ENCODE measurements around the gene PLEKHF1.

PLEKHF1 gene

DNA sequence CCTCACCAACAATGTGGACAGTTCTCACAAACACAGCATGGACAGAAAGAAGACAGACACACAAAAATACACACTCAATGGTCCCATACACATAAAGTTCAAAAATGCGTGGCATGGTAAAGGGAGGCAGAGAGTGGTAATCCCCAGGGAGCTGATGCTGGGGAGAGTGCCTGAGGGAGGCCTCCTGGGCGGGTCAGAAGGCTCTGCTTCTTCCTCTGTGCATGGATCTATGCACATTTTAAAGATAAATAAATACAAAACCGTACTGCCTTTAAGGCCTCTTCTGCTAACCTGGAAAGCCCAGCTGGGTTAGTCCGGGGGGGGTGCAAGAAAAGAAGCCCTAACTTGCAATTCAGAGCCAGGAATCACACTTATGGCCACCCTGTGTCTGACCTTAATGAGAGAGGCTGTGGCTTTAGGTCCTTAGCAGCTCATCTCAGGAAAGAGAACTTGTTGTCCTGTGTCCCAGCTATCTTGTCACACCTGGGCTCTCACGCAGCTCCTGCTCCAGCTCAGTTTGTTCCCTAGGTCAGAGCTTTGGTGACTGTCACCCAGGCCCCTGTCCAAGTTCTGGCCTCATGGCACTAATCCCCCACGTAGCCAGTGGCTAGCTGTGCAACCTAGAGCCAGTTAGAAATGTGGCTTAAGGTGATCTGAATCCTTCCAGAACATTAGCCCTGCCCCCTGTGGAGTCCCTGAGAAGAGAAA, 30.7 kb upstream of the PLEKHF1 start:
- DNase-seq (ENCODE audit: low spot score): no peak

DNA sequence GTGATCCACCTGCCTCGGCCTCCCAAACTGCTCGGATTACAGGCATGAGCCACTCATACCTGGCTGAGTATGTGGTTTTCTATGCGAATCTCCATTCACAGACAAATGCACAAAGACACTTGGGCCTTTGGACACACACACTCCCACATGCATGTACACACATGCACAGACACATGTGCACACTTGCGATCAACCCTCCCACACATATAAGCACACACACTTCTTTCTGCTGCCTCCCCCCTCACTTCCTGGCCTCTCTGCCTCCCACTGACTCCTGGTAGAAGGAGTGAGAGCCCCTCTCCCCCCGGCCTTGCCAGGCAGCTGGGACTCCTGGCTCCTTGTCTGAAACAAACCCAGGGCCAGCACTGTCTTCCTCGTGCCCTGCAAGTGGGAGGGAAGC, 29.3 kb upstream of the PLEKHF1 start:
- no peak for DNase-seq (ENCODE audit: low spot score)

DNA sequence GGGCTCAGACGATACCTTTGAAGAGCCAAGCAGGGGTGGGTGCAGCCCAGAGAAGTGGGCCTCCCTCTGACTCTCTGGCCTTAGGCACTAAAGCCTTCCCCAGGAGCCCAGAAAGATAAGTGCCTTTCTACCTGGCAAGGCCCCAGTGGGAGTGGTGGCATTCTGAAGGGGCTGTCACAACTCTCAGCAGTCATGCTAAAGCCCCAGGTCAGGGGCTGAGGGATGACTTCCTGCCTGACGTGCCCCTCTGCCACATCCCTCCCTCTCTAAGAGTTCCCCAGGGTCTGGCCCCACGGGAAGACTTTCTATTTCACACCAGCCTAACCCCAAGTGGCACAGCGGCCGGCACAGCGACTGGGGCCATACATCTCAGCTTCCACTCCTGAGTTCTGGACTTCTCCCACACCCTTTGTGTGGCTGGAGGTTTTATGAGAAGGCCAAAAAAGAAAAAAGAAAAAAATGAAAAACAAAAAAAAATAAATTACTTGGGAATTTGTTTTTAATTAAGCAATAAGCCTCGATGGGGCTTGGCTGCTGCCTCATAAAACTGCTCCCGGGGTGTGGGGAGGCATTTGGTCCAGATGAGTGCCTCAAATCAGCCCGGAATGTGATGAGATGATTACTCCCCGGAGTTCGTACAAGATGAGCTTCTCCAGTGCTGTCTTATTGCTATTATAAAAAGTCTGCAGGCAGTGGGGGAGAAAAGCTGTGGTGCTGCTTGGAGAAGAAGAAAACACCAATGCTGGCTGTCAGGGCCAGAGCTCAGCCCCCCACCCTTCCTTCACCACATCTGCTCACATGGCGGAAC, 28.5 kb upstream of the PLEKHF1 start:
- DNase-seq (ENCODE audit: low spot score): no peak

DNA sequence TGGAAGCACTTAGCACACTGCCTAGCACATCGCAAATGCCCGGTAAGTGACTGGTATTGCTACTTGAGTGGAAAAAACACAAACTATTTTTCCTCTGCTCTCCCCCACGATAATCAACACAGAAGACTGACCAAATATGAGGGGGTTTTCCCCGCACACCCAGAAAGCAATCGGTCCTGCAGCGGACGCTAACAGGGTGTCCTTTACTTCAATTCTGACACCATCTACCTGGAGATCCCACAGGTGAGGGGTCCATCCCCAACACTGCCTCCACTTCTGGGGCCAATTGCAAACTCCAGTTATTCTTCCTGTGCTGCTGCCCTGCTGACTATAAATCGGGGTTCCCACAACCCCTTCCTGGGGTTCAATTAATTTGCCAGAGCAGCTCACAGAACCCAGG, 26.2 kb upstream of the PLEKHF1 start:
- DNase-seq (ENCODE audit: low spot score): no peak

DNA sequence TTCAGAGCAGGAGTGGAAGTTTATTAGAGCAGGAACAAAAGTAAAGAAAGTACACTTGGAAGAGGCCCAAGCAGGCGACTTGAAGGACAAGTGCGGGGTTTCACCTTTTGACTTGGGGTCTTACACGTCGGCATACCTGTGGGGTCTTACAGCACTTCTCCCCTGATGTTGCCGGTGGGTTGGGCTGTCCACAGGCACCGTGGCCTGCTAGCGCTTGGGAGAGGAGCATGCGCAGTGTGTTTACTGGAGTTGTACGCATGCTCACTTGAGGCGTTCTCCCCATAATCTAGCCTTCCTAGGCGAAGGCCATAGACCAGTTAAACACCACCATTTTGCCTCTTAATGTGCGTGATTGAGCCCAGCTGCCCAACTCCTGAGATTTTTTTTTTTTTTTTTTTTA, 25.0 kb upstream of the PLEKHF1 start:
- DNase-seq (ENCODE audit: low spot score): no peak

DNA sequence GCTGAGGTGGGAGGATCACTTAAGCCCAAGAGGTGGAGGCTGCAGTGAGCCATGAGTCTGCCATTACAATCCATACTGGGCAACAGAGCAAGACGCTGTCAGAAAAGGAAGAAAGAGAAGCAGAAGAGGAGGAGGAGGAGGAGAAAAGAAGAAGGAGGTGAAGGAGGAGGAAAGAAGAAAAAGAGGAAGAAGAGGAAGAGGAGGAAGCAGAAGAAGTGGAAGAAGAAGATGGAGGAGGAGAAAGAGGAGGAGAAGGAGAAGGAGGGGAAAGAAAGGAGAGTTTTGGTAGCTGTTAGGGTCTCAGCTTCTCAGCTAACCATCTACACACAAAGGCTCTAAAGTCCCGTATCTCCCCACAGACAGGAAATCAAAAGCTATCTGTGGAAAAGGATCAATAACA, 23.7 kb upstream of the PLEKHF1 start:
- no peak for DNase-seq (ENCODE audit: low spot score)

DNA sequence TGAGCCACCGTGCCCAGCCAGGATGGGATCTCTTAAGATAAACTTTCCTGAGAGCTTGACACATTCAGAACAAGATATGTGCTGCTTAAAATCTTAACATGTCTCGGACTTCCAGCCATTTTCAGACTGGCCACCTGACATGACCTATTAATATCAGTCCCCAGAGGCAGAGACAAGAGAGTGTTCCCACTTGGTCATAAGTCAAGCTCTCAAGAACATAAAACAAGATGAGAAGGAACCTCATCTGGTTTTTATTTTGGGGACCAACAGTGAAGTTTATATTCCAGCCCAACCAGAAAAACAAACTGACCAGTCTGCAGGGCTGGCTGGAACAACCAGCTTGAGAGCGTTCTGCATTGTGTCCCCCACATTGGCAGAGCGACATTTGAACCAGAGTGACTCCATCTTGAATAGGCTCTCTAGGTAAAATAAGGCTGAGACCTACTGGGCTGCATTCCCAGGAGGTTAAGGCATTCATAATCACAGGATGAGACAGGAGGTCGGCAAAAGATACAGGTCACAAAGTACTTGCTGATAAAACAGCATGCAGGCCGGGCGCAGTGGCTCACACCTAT, 21.8 kb upstream of the PLEKHF1 start:
- DNase-seq (ENCODE audit: low spot score): no peak

DNA sequence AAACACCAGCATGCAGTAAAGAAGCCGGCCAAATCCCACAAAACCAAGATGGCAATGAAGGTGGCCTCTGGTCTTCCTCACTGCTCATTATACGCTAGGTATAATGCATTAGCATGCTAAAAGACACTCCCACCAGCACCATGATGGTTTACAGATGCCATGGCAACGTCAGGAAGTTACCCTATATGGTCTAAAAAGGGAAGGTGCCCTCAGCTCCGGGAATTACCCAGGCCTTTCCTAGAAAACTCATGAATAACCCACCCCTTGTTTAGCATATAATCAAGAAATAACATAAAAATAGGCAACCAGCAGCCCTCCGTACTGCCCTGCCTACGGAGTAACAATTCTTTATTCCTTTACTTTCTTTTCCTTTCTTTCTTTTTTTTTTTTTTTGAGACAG, 21.1 kb upstream of the PLEKHF1 start:
- DNase-seq (ENCODE audit: low spot score): no peak

DNA sequence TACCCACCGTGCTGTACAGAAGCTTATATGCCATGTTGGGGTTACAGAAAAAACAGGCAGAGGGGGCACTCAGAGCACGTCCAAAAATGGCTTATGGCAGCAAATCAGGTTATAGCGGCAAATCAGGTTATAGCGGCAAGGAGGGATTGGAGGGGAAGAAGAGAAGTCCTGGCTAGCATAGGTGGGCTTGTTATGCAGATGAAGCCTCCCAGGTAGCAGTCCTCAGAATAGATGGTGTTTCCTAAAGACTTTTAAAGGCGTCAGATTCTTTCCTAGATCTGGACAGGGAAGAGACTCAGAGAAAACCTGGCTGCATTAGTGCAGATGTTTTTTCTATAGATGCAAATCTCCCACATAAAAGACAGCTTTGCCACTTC, 19.8 kb upstream of the PLEKHF1 start:
- DNase-seq (ENCODE audit: low spot score): no peak

DNA sequence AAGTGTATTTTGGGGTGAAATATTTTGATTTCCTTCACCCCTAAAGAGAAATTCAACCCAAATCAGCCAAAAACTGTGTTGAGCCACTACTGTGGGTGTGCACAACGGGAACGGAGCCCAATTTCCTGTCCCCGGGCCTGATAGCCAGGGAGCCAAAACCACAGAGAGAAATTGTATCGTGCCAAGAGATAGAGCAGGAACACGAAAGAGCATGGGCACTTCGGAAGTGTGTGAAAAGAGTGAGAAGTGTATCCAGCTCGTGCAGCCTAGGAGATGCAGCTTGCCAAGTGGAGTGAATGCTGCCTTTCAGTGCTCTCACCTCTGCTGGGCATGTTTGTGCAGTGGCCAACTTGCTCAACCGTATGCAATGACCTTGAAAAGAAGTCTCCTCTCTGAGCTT, 19.4 kb upstream of the PLEKHF1 start:
- no peak for DNase-seq (ENCODE audit: low spot score)

DNA sequence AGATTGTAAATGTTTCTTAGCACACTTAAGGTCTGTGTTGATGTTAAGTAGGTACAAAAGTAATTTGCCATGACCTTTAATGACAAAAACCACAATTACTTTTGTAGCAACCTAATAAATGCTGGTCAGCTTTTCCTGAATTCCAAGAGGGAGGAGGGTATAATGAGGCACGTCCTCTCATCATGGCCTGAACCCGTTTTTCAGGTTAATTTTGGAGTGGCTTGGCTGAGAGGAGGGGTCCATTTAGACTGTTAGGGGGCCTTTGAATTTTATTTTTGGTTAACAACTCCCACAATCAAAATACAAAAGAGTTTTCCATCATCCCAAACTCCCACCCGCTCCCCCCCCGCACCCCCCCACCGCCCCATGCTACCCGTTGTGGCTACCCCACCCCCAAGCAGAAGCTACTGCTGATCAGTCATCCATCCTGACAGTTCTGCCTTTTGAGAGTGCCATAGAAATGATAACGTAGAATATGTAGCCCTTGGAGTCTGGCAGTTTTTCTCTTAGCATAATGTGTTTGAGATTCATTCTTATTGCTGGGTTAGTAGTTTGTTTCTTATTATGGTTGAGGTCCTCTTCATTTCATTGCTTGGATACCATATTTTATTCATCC, 14.4 kb upstream of the PLEKHF1 start:
- DNase-seq (ENCODE audit: low spot score): no peak

DNA sequence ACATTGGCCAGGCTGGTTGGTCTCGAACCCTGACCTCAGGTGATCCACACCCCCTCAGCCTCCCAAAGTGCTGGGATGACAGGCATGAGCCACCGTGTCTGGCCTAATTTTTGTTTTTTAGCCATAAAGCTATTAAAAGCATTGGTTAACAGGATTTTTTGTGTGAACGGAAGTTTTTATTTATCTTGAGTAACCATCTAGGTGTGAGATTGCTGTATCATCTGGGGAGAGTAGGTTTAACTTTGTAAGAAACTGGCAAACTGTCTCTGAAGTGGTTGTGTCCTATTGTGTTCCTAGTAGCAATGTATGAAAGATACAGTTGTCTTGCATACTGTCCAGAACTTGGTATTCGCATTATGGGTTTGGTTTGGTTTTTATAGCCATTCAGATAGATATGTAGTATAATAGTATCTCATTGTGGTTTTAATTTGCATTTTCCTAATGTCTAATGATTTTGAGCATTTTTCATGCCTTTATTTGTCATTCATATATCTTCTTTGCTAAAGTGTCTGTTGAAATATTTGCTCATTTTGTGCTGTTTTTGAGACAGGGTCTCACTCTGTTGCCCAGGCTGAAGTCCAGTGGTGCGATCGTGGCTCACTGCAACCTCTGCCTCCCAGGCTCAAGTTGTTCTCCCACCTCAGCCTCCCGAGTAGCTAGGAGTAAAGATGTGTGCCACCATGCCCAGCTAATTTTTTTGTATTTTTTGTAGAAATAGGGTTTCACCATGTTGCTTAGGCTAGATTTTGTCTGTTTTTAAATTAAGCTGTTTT, 13.5 kb upstream of the PLEKHF1 start:
- DNase-seq (ENCODE audit: low spot score): no peak

DNA sequence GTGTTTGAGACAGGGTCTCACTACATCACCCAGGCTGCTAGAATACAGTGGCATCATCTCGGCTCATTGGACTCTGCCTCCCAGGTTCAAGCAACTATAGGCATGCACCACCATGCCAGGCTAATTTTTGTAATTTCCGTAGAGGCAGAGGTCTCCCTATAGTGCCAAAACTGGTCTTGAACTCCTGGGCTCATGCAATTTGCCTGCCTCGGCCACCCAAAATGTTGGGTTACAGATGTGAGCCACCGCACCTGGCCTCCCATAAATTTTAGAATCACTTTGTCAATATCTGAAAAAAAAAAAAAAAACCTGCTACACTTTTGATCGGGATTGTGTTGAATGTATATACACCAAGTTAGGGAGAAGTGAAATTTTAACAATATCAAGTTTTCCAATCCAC, 11.9 kb upstream of the PLEKHF1 start:
- no peak for DNase-seq (ENCODE audit: low spot score)

DNA sequence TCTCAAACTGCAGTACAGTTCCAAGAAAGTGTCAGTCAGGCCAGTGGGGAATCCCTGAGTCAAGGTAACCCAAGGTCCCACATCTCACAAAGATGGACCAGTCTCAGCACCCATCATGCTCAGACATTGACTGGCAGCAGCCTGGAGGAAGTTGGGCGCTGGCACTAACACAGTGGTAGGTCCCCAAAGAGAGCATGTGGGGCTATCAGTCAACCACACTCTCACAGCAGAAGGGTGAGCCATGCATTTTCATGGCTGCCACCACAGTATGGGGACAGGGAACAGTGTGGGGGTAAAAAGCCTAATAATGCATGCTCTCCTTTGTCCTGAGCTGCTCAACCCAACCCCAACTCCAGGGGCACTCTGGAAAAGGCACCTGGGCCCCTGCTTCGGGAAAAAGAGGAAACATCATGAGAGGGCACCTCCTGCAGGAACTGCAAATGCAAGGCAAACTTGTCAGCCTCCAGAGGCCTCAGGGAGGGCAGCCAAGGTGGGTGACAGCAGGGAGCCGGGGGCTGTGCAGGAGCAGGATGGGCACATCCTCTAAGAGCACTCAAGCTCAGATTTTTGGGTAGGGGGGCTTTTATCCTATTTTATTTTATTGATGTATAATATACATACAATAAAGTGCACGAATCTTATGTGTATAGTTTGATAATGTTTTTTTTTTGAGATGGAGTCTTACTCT, 9.5 kb upstream of the PLEKHF1 start:
- DNase-seq (ENCODE audit: low spot score): no peak

DNA sequence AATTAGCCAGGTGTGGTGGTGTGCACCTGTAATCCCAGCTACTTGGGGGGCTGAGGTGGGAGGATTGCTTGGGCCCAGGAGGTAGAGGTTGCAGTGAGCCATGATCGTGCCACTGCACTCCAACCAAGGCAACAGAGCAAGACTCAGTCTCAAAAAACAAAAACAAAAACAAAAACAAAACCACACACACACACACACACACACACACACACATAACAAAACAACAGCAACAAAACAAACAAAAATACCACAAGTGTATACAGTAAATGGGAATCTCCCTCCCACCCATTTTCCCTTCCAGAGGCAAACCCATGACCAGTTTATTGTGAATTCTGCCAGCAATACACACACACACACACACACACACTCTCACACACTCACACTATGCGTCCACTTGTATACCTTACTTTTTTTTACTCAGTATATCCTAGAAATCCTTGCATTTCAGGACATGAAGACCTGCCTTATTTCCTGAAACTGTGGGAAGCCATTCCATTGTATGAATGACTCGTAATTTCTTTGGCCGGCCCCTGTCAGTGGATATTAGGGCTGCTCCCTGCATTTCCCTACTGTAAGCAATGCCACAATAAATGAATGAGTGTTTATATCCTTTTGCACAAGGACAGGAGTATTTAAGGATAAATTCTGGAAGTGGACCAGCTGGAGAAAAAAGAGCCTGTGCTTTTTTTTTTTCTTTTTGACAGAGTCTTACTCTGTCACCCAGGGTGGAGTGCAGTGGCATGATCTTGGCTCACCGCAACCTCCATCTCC, 6.9 kb upstream of the PLEKHF1 start:
- DNase-seq (ENCODE audit: low spot score): no peak

DNA sequence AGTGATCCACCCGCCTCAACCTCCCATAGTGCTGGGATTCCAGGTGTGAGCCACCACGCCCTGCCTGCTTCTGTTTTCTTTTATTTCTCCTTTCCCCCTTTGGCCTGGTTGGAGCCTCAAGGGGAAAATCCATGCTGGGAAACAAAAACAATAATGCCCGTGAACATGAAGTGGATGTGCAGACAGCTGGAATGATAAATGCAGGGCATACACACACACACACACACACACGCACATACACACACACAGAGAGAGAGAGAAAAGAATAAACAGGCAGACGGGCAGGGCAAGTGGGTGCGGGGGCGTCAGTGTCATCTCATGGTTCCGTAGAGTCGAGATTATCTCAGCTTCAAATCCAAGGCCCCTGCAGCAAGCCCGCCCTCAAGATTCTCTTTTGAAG, 4.4 kb upstream of the PLEKHF1 start:
- no peak for DNase-seq (ENCODE audit: low spot score)

DNA sequence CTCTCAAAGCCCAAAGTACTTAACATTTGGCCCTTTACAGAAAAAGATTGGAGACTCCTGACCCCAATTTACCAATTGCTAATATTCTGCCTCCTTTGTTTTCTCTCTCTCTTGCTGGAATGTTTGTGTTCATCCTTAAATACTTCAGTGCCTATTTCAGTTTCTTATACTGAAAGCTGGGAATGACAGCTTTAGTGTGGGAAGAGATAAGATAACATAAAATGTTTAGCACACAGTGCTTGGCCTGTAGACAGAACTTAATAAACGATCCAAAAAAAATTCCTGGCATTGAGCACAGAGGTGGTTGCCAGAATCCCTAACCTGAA, 3.0 kb upstream of the PLEKHF1 start:
- no peak for DNase-seq (ENCODE audit: low spot score)

DNA sequence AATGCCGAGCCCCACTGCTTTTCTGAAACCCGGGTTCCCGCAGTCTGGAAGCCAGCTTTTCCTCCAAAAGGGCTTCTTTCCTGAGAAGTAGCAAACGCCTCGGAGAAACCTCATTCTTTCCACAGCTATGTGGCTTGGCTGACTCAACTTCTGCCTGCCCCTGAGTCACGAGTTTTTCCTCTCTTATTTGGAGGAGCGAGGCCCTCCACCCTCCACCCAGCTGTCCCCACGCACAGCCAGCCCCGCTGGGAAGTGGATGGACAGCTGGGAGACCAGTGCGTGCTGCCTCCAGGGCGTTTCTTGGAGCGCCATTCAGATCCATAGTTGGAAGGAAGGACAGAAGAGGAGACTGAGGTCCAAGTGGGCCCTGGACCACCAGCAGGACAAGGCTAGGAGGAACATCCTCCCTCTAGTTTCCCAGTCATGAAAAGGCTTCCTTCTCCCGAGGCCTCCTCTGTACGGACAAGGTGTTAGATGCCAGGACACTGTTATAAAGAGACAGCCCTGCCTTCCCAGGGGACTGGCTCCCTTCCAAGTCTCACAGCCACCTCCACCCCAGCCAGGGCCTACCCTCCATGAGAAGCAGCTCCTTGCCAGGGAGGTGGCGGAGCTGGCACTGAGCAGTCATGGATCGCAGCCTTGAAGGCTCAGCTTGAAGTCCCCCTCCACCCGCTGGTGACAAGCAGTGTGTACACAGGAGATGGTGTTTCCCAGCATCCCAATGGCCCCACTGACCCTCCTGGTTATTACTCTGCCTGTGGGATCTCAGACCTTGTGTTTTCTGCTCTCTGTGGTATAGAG, 2.5 kb upstream of the PLEKHF1 start:
- peak; percentile 45 for DNase-seq (ENCODE audit: low spot score)

DNA sequence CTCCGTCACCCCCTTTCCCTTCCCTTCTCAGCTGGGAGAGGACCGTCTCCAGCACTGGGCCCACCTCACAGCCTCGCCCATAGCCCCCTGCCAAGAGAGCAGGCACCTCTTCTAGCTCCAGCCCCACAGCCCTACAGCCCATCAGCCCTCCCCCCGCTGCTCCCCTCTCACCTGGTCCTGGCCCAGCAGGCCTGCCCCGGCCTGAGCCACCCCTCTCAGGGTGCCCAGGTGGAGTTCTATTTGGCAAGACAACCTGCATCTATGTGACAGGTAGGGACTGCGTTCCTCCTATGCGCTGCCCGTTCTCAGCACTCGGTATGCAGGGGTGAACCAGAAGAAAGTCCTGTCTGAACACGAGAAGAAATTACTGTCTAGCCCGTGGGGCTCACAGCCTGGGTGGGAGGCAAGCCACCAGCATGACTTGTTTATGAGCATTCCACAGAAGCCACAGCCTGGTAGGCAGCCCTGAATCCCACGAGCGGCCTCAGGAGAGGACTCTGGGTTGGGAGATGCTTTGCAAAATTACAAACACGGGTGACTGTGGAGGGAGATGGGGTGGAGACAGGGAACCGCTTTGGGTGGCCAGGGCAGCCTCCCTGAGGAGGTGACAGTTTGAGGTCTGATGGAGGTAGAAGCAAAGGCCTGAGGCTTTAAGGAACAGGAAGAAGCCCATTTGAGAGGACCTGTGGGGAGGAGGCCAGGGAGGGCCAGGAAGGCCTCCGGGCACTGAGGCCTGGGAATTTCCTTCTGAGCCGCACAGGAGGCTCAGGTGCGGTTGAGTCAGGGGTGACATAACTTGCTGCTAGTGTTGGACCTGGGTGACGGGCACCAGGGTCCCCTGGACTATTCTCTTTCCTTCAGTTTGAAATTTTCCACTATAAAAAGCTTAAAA, 1.2 kb upstream of the PLEKHF1 start:
- no peak for DNase-seq (ENCODE audit: low spot score)

All from COLO829 (cell line).